ENCODE data around the gene RPL36A.

- no peak for TF ChIP-seq POLR2A (IDR thresholded peaks at IDR 0.05; ENCODE audit: low read length)
- no peak for TF ChIP-seq GATA1 (IDR thresholded peaks at IDR 0.05; ENCODE audit: low read depth, low read length)
Observed at GRCh38 chrX:101362116-101362515, 28.7 kb upstream of the RPL36A start.

Data from erythroblast (primary cell).